CD4-positive, alpha-beta T cell treated with Interleukin-12 subunit alpha and Interleukin-12 subunit beta, for 1 hour (primary cell): ENCODE measurements around the gene CYTH2.
A peak's percentile ranks its signal among the peaks of the same experiment; 100 is the strongest.
"Not testable (repeated sequence)": the region's sequence is repeated elsewhere in the genome, so short reads cannot be mapped to it uniquely, and the experiment has no call there.

Experiments used
- DNase-seq: peaks from one replicate; pipeline ENCODE4 v3.0.0-alpha.2; 2020

The CYTH2 gene

GRCh38 chr19:48478339-48479256 lies 9.4 kb downstream of the CYTH2 start:
- DNase-seq = no peak

- no peak for DNase-seq
These were observed 10.5 kb downstream of the CYTH2 start for GRCh38 chr19:48479686-48480085.

GRCh38 chr19:48480183-48480557 lies 11.0 kb downstream of the CYTH2 start:
- DNase-seq = peak; percentile 46

GRCh38 chr19:48480558-48481500 lies 11.7 kb downstream of the CYTH2 start:
- DNase-seq = peak; percentile 61

DNA sequence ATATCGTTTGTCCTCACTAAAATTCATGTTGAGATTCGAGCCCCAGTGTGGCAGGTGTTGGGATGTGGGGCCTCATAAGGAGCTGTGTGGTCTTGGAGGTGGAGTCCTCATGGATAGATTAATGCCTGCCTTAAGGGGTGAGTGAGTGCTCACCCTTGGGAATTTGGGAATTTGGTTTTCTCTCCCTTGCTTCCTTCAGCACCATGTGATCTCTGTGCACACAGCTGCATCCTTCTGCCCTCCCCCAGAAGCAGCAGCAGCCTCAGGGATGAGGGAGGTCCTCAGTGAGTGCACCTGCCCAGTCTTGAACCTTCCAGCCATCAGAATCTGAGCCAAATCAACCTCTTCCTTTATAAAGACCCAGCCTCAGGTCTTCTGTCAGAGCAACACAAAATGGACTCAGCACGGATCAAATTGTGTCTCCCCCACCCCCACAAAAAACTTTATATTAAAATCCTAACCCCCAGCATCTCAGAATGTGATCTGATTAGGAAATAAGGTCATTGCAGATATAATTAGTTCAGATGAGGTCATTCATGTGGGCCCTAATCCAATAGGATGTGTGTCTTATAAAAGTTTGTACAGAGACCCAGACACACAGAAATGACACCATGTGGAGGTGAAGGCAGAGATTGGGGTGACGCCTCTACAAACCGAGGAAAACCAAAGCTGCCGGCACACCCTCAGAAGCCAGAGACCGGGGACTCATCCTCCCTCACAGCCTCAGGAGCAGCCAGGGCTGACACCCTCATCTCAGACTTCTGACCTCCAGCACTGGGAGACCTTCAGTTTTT lies 12.9 kb downstream of the CYTH2 start:
- no peak for DNase-seq

DNA sequence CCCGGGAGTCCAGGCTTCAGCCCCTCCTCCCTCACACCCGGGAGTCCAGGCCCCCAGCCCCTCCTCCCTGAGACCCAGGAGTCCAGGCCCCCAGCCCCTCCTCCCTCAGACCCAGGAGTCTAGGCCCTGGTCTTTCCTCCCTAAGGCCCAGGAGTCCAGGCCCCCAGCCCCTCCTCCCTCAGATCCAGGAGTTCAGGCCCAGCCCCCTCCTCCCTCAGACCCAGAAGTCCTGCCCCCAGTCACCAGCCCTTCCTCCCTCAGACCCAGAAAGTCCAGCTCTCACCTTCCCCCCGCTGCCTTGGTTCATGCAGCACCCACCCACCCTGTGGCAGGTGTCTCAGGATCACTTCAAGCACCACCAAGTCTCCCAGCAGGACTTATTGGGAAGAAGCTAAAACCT lies 14.1 kb downstream of the CYTH2 start:
- DNase-seq = no peak

DNA sequence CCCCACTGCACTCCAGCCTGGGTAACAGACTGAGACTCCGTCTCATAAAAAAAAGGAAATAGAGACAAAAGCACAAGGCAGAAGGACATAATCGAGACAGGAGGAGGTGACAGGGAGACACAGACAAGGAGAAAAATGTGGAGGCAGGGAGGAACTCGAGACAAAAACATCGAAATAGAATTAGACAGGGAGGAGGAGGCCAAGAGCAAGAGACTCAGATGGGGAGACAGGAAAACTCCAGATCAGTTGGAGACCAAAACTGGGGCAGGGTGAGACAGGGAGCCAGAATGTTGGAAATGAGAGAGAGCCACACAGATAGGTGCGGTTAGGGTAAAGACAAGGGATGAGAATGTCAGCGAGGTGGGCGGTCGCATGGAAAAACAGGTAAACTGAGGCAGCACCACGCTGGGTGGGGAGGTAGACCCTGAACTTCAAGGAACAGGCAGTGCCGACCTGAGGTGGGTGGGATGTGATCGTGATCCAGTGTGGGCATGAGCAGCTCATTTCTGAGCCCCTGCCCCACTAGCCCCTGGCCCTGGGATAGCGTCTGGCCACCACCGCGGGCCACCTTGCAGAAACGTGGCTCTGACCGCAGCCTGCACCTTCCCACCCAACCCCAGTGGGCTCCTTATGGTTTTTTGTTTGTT lies 15.2 kb downstream of the CYTH2 start:
- no peak for DNase-seq

GRCh38 chr19:48484931-48485612 lies 15.9 kb downstream of the CYTH2 start:
- DNase-seq = no peak

DNA sequence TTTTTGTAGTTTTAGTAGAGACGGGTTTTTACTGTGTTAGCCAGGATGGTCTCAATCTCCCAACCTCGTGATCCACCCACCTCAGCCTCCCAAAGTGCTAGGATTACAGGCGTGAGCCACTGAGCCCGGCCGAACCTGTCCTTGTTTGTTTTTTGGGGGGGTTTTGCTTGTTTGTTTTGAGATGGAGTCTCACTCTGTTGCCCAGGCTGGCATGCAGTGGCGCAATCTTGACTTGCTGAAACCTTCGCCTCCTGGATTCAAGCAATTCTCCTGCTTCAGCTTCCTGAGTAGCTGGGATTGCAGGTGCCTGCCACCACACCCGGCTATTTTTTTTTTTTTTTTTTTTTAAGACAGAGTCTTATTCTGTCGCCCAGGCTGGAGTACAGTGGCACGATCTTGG lies 17.5 kb downstream of the CYTH2 start:
- not testable (repeated sequence) for DNase-seq

DNA sequence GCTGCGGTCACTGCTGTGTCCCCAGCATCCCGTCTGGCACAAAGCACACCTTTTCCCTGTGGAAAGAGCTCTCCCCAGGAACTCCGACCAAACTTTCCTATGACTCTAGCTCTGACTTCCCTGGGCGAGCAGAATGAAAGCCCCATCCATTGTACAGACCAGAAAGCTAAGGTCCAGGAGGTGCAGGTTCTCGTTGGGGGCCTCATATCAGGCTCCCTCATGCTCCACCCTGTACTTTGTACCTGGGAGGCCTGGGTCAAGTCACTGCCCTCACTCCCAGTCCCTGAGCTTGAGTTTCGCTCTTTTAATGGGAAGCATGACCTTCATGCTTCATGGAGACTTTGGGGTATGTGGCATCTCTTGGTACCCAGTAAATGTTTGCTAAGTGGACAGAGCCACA lies 18.4 kb downstream of the CYTH2 start:
- no peak for DNase-seq

DNA sequence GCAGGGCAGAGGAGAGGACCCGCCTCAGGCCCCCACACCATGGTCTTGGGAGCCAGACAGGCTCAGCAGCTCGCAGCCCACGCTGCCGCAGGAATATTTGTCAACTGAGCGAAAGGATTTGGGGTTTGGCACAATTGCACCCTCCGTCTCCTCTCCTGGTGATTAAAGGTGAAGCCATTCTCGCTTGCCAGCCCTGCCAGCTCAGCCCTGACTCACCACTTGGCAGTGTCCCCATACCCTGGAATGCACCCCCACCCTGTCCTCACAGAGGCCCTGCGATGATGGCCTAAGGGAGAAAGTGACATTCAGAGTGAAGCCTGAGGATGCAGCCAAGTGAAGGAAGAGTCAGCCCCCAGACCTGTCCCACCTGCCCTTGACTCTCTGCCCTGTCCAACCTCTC lies 18.8 kb downstream of the CYTH2 start:
- DNase-seq = no peak

GRCh38 chr19:48488478-48488877 lies 19.3 kb downstream of the CYTH2 start:
- not testable (repeated sequence) for DNase-seq

DNA sequence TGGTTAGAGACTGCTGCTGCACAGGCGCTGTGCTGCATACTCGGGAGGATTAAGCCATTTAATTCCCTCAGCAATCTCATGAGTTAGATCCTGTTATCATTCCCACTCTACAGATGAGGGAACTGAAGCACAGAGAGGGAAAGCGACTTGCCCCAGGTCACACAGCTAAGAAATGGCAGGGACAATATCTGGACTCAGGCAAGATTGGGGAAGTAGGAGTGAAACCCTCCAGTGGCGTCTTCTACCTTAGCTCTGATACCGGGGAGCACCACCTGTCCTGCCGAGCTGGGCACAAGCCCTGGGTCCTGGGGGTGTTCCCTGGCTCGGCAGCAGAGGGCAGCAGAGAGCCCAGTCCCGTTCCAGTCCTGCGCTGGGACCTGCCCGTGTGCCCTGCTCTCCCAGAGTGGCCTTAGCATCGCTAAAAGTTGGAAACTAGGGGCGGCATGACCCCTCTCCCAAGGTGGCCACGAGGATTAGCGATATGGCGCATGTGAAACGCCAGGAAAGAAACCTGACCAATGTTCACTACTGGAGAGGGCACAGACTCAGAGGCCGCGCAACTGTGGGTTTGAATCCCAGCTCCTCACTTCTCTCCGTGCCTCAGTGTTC lies 20.5 kb downstream of the CYTH2 start:
- DNase-seq = peak; percentile 84

DNA sequence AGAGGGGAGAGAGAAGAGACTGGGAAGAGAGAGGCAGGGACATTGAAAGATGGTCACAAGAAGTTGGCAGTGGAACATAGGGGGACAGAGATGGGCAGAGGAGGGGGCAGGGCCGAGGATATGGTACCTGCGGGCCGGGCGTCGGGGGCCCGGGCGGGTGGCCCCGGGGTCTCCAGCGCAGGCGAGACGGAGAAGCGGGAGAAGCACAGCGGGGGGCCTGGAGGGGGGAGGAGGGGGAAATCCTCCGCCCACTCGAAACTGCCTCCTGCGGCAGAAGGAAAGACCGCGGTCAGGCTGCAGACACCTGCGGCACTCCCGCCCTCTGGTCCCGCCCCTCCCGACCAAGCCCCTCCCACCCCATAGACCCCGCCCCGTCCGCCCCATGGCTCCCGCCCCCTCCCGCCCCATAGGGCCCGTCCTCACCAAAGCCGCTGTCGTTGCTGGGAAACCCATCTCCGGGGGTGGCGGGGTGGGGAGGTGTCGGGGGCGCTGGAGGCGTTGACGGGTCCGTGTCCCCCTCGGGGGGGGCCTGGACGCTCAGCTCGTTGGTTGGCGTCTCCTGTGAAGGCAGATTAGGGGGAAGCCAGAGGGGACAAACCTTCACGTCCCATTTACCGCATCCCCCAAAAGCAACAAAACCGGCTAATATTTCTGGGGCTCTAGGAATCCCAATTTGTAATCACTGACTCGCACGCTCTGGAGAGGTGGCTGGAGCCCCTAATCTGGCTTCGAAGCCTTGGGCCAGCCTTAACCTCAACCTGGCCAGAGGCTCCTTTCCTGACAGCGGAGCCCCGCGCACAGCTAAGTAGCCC lies 22.0 kb downstream of the CYTH2 start:
- peak; percentile 75 for DNase-seq

DNA sequence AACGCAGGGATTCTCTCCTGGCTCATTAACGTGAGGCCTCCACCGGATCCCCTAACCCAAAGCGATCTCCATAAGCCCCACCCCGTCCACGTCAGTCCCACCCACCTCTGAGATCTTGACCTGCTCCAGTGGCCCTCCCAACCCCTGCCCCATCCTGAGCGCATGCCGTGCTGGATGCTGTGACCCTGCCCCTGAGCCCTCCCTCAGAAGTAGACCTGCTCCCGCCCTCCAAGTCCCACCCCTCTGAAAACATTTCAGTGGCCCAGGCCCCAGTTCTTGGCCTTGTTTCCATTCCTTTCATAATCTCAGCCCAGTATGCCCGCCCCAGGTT lies 22.6 kb downstream of the CYTH2 start:
- DNase-seq = no peak

DNA sequence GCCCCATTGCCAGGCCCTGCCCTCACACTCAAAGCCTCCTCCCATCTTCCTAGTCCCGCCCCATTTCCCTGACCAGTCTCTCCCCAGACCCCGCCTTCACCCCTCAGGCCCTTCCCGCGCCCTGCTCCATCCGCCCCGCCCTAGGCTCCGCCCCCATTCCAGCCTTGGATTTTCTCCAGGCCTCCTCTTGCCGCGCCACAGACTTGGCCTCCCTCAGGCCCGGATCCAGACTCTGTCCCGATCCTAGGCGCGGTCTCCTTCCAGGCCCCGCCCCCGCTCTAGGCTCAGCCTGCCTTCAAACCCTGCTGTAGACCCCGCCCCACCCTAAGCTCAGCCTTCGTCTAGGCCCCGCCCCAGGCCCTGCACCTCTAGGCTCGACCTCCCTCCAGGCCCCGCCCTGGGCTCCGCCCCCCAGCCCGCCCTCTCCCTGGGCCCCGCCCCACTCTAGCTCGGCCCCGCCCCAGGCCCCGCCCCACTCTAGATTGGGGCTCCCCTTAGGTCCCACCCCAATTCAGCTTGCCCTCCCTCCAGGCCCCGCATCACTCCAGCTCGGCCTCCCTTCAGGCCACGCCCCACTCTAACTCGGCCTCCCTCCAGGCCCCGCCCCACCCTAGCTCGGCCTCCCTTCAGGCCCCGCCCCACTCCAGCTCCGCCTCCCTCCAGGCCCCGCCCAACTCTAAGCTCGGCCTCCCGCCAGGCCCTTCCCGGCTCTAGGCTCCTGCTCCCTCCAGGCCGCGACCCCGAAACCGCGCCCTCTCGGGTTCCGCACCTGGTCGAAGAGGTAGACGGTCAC lies 24.0 kb downstream of the CYTH2 start:
- peak; percentile 86 for DNase-seq

GRCh38 chr19:48493718-48494401 lies 24.7 kb downstream of the CYTH2 start:
- DNase-seq = no peak

GRCh38 chr19:48495396-48495795 lies 26.2 kb downstream of the CYTH2 start:
- no peak for DNase-seq
